ENCODE results near the gene MFSD8.
"Not testable (repeated sequence)": the region's sequence is repeated elsewhere in the genome, so short reads cannot be mapped to it uniquely, and the experiment has no call there.

DNA sequence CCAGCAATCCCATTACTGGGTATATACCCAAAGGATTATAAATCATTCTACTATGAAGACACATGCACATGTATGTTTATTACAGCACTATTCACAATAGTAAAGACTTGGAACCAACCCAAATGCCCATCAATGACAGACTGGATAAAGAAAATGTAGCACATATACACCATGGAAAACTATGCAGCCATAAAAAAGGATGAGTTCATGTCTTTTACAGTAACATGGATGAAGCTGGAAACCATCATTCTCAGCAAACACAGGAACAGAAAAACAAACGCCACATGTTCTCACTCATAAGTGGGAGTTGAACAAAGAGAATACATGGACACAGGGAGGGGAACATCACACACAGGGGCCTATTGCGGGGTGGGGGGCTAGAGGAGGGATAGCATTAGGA is 39.3 kb downstream of the MFSD8 start:
- TF ChIP-seq TAF1 (conservative IDR thresholded peaks at IDR 0.05); RAD21 (IDR thresholded peaks at IDR 0.05); JUND (IDR thresholded peaks at IDR 0.05): not testable (repeated sequence)
- TF ChIP-seq, protein P1, sequence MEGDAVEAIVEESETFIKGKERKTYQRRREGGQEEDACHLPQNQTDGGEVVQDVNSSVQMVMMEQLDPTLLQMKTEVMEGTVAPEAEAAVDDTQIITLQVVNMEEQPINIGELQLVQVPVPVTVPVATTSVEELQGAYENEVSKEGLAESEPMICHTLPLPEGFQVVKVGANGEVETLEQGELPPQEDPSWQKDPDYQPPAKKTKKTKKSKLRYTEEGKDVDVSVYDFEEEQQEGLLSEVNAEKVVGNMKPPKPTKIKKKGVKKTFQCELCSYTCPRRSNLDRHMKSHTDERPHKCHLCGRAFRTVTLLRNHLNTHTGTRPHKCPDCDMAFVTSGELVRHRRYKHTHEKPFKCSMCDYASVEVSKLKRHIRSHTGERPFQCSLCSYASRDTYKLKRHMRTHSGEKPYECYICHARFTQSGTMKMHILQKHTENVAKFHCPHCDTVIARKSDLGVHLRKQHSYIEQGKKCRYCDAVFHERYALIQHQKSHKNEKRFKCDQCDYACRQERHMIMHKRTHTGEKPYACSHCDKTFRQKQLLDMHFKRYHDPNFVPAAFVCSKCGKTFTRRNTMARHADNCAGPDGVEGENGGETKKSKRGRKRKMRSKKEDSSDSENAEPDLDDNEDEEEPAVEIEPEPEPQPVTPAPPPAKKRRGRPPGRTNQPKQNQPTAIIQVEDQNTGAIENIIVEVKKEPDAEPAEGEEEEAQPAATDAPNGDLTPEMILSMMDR (IDR thresholded peaks at IDR 0.05; ENCODE audit: low read depth, low read length, missing input control), result not testable (repeated sequence)
- TF ChIP-seq, protein P2, sequence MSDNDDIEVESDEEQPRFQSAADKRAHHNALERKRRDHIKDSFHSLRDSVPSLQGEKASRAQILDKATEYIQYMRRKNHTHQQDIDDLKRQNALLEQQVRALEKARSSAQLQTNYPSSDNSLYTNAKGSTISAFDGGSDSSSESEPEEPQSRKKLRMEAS (IDR thresholded peaks at IDR 0.05), result not testable (repeated sequence)
- TF ChIP-seq, protein P3, sequence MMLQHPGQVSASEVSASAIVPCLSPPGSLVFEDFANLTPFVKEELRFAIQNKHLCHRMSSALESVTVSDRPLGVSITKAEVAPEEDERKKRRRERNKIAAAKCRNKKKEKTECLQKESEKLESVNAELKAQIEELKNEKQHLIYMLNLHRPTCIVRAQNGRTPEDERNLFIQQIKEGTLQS (IDR thresholded peaks at IDR 0.05), result not testable (repeated sequence)

Measured in liver (tissue), 3 donors.